22Rv1 (cell line): ENCODE measurements around the gene SNCAIP.

ENCODE experiments used
- ZFX ChIP-seq: fragments of 450-650 bp; IDR thresholded peaks from 2 replicates; pipeline ENCODE4 v1.6.1; 2017; ENCODE audit warnings: antibody characterized with exemption, borderline replicate concordance
- TF ChIP-seq, protein P1 (sequence below): fragments of 450-650 bp; IDR thresholded peaks from 2 replicates; pipeline ENCODE4 v1.5.1; 2017; ENCODE audit warnings: mild to moderate bottlenecking

DNA sequence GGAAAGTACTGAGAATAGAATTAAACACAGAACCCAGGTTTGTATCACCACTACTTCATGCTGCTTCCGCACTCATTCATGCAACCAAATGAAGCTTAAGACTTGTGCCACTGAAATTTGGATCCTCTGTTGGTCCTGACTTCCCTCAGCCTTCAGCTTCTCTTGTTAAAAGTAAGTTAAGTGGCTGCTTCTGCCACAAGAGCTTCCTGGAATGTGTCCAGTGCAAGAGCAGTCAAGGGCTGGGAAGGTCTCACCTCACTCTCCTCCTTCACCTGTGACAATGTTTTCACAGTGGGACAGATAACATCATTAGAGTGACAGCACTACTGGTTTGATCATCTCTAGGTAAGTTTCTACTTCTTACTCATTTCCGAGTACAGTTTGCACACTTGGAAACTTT is 7.9 kb downstream of the SNCAIP start:
- TF ChIP-seq, protein P1, sequence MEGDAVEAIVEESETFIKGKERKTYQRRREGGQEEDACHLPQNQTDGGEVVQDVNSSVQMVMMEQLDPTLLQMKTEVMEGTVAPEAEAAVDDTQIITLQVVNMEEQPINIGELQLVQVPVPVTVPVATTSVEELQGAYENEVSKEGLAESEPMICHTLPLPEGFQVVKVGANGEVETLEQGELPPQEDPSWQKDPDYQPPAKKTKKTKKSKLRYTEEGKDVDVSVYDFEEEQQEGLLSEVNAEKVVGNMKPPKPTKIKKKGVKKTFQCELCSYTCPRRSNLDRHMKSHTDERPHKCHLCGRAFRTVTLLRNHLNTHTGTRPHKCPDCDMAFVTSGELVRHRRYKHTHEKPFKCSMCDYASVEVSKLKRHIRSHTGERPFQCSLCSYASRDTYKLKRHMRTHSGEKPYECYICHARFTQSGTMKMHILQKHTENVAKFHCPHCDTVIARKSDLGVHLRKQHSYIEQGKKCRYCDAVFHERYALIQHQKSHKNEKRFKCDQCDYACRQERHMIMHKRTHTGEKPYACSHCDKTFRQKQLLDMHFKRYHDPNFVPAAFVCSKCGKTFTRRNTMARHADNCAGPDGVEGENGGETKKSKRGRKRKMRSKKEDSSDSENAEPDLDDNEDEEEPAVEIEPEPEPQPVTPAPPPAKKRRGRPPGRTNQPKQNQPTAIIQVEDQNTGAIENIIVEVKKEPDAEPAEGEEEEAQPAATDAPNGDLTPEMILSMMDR = no peak
- TF ChIP-seq ZFX = no peak
